ENCODE measurements around the gene NDC80.

Gene NDC80

GRCh38 chr18:2572171-2572569 lies 813 bp downstream of the NDC80 start:
- H3K27ac ChIP-seq: peak overlapping the region; percentile 89
- TF ChIP-seq CTCF (conservative IDR thresholded peaks at IDR 0.05) (no peak), ZFX (IDR thresholded peaks at IDR 0.05) (no peak)

GRCh38 chr18:2572892-2573291 lies 1.5 kb downstream of the NDC80 start:
- no peak overlapping the region for H3K27ac ChIP-seq
- TF ChIP-seq CTCF (conservative IDR thresholded peaks at IDR 0.05) (no peak), ZFX (IDR thresholded peaks at IDR 0.05) (no peak)

- H3K27ac ChIP-seq: no peak overlapping the region
- TF ChIP-seq ZFX (IDR thresholded peaks at IDR 0.05): no peak
- TF ChIP-seq CTCF (conservative IDR thresholded peaks at IDR 0.05): no peak
These were observed 2.1 kb downstream of the NDC80 start for GRCh38 chr18:2573408-2573807.

- TF ChIP-seq CTCF (conservative IDR thresholded peaks at IDR 0.05) (no peak), ZFX (IDR thresholded peaks at IDR 0.05) (no peak)
- no peak overlapping the region for H3K27ac ChIP-seq
These were observed 16.4 kb downstream of the NDC80 start for GRCh38 chr18:2587788-2588187.

- H3K27ac ChIP-seq: no peak overlapping the region
- TF ChIP-seq CTCF (conservative IDR thresholded peaks at IDR 0.05) (no peak), ZFX (IDR thresholded peaks at IDR 0.05) (no peak)
These were observed 17.4 kb downstream of the NDC80 start for GRCh38 chr18:2588666-2589344.

GRCh38 chr18:2589345-2590068 lies 18.1 kb downstream of the NDC80 start:
- TF ChIP-seq CTCF (conservative IDR thresholded peaks at IDR 0.05) (no peak), ZFX (IDR thresholded peaks at IDR 0.05) (no peak)
- H3K27ac ChIP-seq: no peak overlapping the region

GRCh38 chr18:2590303-2590702 lies 18.9 kb downstream of the NDC80 start:
- no peak for TF ChIP-seq ZFX (IDR thresholded peaks at IDR 0.05)
- no peak for TF ChIP-seq CTCF (conservative IDR thresholded peaks at IDR 0.05)
- H3K27ac ChIP-seq: no peak overlapping the region
